Measurements from ENCODE around the gene PARP12. TPM values are rescaled to one million over a fixed set of nuclear protein-coding genes. Genes with fewer than 3 reads are reported as not detected.
"Not testable (repeated sequence)": the region's sequence is repeated elsewhere in the genome, so short reads cannot be mapped to it uniquely, and the experiment has no call there.

The PARP12 gene
- total RNA-seq (10 to 100 TPM; 19.4 to 43.5 (median 23.4) TPM), polyA plus RNA-seq (10 to 100 TPM; 15.7 to 23.2 TPM)
- long read RNA-seq, donor 1, partial matches to known transcripts = 5 of 9 reads
- long read RNA-seq, donor 1, other reads (novel, unspliced or antisense) = 3 of 9 reads
- long read RNA-seq, donor 2, partial matches to known transcripts = 0 of 3 reads
- long read RNA-seq, donor 2, other reads (novel, unspliced or antisense) = 0 of 3 reads
- long read RNA-seq, donor 3, transcript PARP12-201 (12 exons, 3,796 nt) = major isoform, 12 of 29 reads
- long read RNA-seq, donor 3, partial matches to known transcripts = 4 of 29 reads
- long read RNA-seq, donor 3, other reads (novel, unspliced or antisense) = 12 of 29 reads

- peak; percentile 84 to 92 (median 89) for DNase-seq
- H3K36me3 ChIP-seq = no peaks in the 10 kb centered on the region
- intact Hi-C loops (cut with DNase I) = no loop called here
- H3K9me3 ChIP-seq = no peaks in the 10 kb centered on the region
- no peak for TF ChIP-seq EP300 (IDR thresholded peaks at IDR 0.05)
- TF ChIP-seq CTCF (IDR thresholded peaks at IDR 0.05) = no peak
- TF ChIP-seq POLR2A (IDR thresholded peaks at IDR 0.05) = no peak
- peaks cover 16% of the 10 kb centered on the region for H3K4me1 ChIP-seq (ENCODE audit: insufficient read depth)
- H3K4me3 ChIP-seq = peak within 1 kb of the TSS; percentile 81
- H3K27ac ChIP-seq = peak within 1 kb of the TSS; percentile 91 to 93
- 0 to 1% (median 0%) methylated on average over 59 to 106 of the region's 106 CpGs for WGBS, 3 donors
- H3K27me3 ChIP-seq = no peaks in the 10 kb centered on the region
Measured at GRCh38 chr7:140062528-140063299, at the start of gene PARP12. Gene PARP12 (minus strand): TSS chr7:140062951. CDS start chr7:140062847, 104 bp downstream.

- H3K9me3 ChIP-seq; DNase-seq; H3K4me3 ChIP-seq; H3K4me1 ChIP-seq (ENCODE audit: insufficient read depth); H3K36me3 ChIP-seq; H3K27me3 ChIP-seq; intact Hi-C loops (cut with DNase I); H3K27ac ChIP-seq: not testable (repeated sequence)
- 92 to 94% (median 93%) methylated on average over 8 of the region's 8 CpGs for WGBS, 3 donors
Measured at GRCh38 chr7:140108777-140109176, 46.0 kb upstream of the PARP12 start.

GRCh38 chr7:140096459-140096858 is 33.7 kb upstream of the PARP12 start:
- Histone ChIP-seq H3K27me3 (no peaks in the 10 kb centered on the region), H3K4me3 (no peak overlapping the region), H3K4me1 (ENCODE audit: insufficient read depth) (no peaks in the 10 kb centered on the region), H3K36me3 (no peaks in the 10 kb centered on the region), H3K9me3 (no peaks in the 10 kb centered on the region), H3K27ac (no peak overlapping the region)
- TF ChIP-seq EP300 (IDR thresholded peaks at IDR 0.05) = no peak
- no peak for TF ChIP-seq CTCF (IDR thresholded peaks at IDR 0.05)
- no peak for TF ChIP-seq POLR2A (IDR thresholded peaks at IDR 0.05)
- WGBS, 3 donors = 73 to 77% (median 76%) methylated on average over 4 of the region's 4 CpGs
- no peak for DNase-seq
- intact Hi-C loops (cut with DNase I) = no loop called here

- 68 to 88% (median 79%) methylated on average over 1 of the region's 1 CpG for WGBS, 3 donors
- Histone ChIP-seq H3K27me3 (no peaks in the 10 kb centered on the region), H3K27ac (no peak overlapping the region), H3K36me3 (no peaks in the 10 kb centered on the region), H3K4me3 (no peak overlapping the region), H3K9me3 (no peaks in the 10 kb centered on the region), H3K4me1 (ENCODE audit: insufficient read depth) (no peaks in the 10 kb centered on the region)
- TF ChIP-seq EP300 (IDR thresholded peaks at IDR 0.05) = no peak
- no peak for TF ChIP-seq CTCF (IDR thresholded peaks at IDR 0.05)
- no peak for DNase-seq
- intact Hi-C loops (cut with DNase I) = no loop called here
Measured at GRCh38 chr7:140093375-140093774, 30.6 kb upstream of the PARP12 start.

- DNase-seq = no peak
- WGBS, 3 donors = 89 to 95% (median 92%) methylated on average over 2 of the region's 2 CpGs
- no peaks in the 10 kb centered on the region for H3K27me3 ChIP-seq
- intact Hi-C loops (cut with DNase I) = no loop called here
- no peaks in the 10 kb centered on the region for H3K36me3 ChIP-seq
- H3K4me3 ChIP-seq = no peak overlapping the region
- no peaks in the 10 kb centered on the region for H3K9me3 ChIP-seq
- H3K27ac ChIP-seq = no peak overlapping the region
- H3K4me1 ChIP-seq (ENCODE audit: insufficient read depth) = no peaks in the 10 kb centered on the region
- TF ChIP-seq CTCF (IDR thresholded peaks at IDR 0.05) (no peak), POLR2A (IDR thresholded peaks at IDR 0.05) (no peak), EP300 (IDR thresholded peaks at IDR 0.05) (no peak)
Measured at GRCh38 chr7:140085447-140085846, 22.7 kb upstream of the PARP12 start.

Measured in ovary (tissue), 10 donors.